PFSK-1 (cell line): ENCODE measurements around the gene SMARCD3.

Experiments used
- FOXP2 ChIP-seq: optimal IDR thresholded peaks from 2 replicates; pipeline ENCODE3; 2011; ENCODE audit warnings: borderline replicate concordance, control low read depth, inconsistent platforms; ENCODE audit not compliant: insufficient read depth; ENCODE audit errors: extremely low read length, extremely low read depth
- POLR2AphosphoS5 ChIP-seq: IDR thresholded peaks from 2 replicates; pipeline ENCODE4 v1.6.1; 2012; ENCODE audit warnings: low read depth, mild to moderate bottlenecking, control low read depth, low read length, moderate library complexity
- SIN3A ChIP-seq: IDR thresholded peaks from 2 replicates; pipeline ENCODE4 v1.6.1; 2012; ENCODE audit warnings: mild to moderate bottlenecking, low read length, moderate library complexity, borderline replicate concordance; ENCODE audit not compliant: insufficient read depth
- TAF1 ChIP-seq: IDR thresholded peaks from 2 replicates; pipeline ENCODE4 v1.6.1; 2012; ENCODE audit warnings: low read length, control low read depth, borderline replicate concordance; ENCODE audit not compliant: insufficient read depth
- TF ChIP-seq, protein P1 (sequence below), 2 experiments: IDR thresholded peaks; 2 replicates each; pipeline versions ENCODE4 v1.6.1 to v1.8.0; 2011 to 2012; ENCODE audit warnings: low read depth in 2 of 2, low read length in 2 of 2, control low read depth in 1 of 2, inconsistent platforms in 1 of 2, mild to moderate bottlenecking in 1 of 2, moderate library complexity in 1 of 2; ENCODE audit not compliant: insufficient read depth in 1 of 2

Gene SMARCD3

DNA sequence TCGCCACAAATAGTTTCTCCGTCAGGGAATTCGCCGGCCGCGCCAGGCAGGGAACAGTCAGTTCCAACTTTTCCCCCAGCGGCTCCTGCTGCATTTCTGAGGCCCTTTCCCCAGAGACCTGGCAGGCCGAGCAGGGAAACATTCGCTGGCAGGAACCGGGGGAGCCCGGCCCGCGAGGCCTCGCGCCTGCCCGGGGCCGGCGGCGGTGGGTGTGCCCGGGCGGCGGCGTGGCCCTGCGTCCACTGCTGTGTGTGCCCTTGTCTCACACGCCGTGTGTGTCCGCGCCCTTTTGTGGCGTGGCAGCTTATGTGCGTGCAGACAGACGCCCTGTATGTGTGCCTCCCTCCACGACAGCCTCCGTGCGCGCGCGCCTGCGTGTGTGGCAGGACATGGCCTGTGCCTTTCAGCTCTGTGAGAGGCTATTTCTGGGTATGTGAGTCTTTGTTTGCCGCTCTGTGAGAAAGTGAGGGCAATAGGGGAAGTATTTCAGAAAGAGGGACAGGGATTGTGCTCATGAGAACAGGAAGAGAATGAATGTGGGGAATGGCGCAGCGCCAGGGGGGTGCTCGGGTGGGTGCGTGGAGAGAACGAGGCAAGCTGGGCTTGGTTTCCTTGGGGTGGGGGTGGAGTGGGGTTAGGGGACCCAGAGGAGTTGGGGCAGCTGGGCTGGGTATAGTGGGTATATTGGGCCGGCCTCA is 689 bp upstream of the SMARCD3 start:
- TF ChIP-seq, protein P1, sequence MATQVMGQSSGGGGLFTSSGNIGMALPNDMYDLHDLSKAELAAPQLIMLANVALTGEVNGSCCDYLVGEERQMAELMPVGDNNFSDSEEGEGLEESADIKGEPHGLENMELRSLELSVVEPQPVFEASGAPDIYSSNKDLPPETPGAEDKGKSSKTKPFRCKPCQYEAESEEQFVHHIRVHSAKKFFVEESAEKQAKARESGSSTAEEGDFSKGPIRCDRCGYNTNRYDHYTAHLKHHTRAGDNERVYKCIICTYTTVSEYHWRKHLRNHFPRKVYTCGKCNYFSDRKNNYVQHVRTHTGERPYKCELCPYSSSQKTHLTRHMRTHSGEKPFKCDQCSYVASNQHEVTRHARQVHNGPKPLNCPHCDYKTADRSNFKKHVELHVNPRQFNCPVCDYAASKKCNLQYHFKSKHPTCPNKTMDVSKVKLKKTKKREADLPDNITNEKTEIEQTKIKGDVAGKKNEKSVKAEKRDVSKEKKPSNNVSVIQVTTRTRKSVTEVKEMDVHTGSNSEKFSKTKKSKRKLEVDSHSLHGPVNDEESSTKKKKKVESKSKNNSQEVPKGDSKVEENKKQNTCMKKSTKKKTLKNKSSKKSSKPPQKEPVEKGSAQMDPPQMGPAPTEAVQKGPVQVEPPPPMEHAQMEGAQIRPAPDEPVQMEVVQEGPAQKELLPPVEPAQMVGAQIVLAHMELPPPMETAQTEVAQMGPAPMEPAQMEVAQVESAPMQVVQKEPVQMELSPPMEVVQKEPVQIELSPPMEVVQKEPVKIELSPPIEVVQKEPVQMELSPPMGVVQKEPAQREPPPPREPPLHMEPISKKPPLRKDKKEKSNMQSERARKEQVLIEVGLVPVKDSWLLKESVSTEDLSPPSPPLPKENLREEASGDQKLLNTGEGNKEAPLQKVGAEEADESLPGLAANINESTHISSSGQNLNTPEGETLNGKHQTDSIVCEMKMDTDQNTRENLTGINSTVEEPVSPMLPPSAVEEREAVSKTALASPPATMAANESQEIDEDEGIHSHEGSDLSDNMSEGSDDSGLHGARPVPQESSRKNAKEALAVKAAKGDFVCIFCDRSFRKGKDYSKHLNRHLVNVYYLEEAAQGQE (IDR thresholded peaks at IDR 0.05; ENCODE audit: insufficient read depth in 1 of 2, low read depth in 2 of 2, low read length in 2 of 2): no peak
- TF ChIP-seq POLR2AphosphoS5: no peak
- TF ChIP-seq TAF1: no peak

DNA sequence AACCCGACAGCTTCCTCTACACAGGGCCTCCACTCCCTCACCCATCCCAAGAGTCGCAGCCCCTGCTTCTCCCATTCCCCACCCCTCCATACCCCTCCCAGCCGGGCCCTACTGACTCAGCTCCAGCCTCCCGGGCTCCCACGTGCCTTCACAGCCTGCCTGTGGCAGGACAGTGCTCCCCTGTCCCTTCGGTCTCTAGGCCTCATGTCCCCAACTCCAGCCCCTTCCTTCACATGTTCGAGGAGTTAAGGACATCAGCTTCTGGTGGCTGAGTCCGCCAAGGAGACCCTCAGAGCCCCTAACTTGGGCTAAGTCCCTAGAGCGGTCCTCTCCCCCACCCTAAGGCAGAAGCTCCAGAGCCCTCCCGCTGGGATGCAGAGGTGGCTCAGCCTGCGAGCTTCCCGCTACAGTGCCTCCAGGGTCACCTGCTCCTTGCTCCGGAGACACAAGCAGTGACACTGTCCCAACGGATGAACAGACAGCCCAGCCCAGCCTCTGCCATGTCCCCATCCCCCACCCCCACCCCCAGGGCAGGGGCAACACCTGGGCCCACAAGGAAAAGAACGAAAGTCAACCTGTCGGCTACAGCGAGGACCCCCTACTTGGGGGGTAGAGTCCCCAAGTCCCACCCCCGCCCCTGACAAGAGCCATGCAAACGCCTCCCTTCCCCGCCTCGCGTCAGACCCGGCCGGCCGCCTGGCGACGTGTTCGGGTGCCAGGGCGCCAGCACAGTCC is 716 bp downstream of the SMARCD3 start:
- no peak for TF ChIP-seq POLR2AphosphoS5
- TF ChIP-seq FOXP2: no peak
- TF ChIP-seq TAF1: no peak
- TF ChIP-seq SIN3A: no peak
- TF ChIP-seq, protein P1 (IDR thresholded peaks at IDR 0.05; ENCODE audit: insufficient read depth in 1 of 2, low read depth in 2 of 2, low read length in 2 of 2): no peak

DNA sequence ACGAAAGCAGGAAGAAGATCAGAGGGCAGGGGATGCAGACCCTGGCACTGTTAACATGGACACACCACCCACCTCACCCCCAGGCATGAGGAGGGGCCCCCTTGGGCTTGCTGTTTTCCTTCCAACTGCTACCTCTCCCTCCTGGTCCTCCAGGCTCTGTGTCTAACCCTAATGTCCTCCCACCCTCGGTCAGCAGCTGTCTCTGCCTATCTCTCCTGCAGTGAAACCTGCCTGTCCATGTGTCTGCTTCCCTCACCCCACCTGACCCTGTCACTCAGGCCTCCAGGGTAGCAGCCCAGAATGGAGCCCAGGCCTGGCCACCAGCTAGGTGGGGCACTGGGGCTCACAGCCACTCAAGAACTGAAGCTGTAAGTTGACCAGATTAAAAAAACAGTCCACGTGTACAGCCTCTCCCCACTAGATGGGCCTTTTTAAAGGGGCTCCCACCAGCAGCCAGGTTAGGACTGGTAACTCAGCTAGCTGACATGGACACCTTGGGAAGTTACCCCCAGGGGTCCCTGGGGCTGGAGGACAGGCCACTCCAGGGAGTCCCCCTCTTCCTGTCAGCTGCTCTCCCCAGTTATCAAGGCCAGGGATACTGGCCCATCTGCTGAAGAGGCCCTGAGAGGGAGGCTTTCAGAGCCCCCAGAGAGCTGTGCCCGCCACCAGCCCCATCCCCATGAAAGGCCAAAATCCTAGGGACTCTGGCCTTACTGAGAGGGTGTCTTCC is 1.5 kb downstream of the SMARCD3 start:
- TF ChIP-seq, protein P1 (IDR thresholded peaks at IDR 0.05; ENCODE audit: insufficient read depth in 1 of 2, low read depth in 2 of 2, low read length in 2 of 2): no peak
- TF ChIP-seq SIN3A (no peak), FOXP2 (no peak), TAF1 (no peak), POLR2AphosphoS5 (no peak)

DNA sequence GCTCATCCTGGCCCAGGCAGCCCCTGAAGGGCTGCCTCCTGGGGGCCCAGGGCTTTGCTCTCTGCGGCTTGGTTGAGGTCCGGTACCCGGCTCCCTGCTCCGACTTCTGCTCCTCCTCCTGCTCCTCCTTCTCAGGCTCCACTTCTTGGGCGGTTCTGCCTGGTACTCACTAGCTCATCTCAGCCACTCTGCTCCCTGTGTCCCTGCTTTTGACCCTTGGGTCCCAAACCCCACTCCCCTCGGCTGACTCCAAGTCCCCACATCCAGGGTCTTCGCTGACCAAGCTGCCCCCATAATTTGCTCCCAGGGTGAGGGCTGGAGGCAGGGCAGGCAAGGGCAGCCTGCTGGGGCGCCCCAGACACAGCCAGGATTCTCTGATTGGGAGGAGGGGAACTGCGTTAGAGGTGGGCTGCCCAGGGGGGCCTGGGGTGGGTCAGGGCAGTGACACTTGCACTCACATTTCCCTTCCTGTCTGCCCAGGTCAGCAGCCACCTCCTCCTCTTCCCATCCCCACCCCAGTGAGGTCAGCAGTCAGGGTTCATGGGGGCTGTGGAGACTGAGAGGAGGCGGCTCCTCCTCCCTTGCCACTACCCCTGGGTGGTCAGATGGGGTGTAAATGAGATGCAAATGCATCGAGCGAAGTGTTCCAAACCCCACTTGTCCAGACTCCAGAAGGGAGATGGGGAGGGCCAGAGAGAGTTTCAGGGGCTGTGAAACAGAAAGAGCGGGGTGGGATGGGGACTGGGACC is 2.2 kb downstream of the SMARCD3 start:
- no peak for TF ChIP-seq POLR2AphosphoS5
- TF ChIP-seq, protein P1 (IDR thresholded peaks at IDR 0.05; ENCODE audit: insufficient read depth in 1 of 2, low read depth in 2 of 2, low read length in 2 of 2): no peak
- no peak for TF ChIP-seq FOXP2
- no peak for TF ChIP-seq SIN3A
- no peak for TF ChIP-seq TAF1
